Measurements from ENCODE around the gene RPAP3. TPM values are rescaled to one million over a fixed set of nuclear protein-coding genes. Genes with fewer than 3 reads are reported as not detected.

The RPAP3 gene
- total RNA-seq, 1 experiment from 2014 or later = 22.5 TPM

- no peak overlapping the region for H3K27ac Mint-ChIP-seq (ENCODE audit: low read depth, unreplicated experiment)
- intact Hi-C loops (cut with micrococcal nuclease) = no loop called here
- no peaks in the 10 kb centered on the region for H3K9me3 Mint-ChIP-seq (ENCODE audit: unreplicated experiment)
- H3K4me1 Mint-ChIP-seq (ENCODE audit: insufficient read depth, unreplicated experiment) = peaks cover 6% of the 10 kb centered on the region
- no peak for DNase-seq (ENCODE audit: unreplicated experiment)
- H3K27me3 Mint-ChIP-seq (ENCODE audit: insufficient read depth, unreplicated experiment) = peaks cover 17% of the 10 kb centered on the region
- no peak for TF ChIP-seq CTCF (IDR thresholded peaks at IDR 0.05; ENCODE audit: unreplicated experiment)
- no peaks in the 10 kb centered on the region for H3K36me3 Mint-ChIP-seq (ENCODE audit: insufficient read depth, unreplicated experiment)
- BruUV-seq (replicated peaks) = no TSS peak
- no peak overlapping the region for H3K4me3 Mint-ChIP-seq (ENCODE audit: unreplicated experiment)
- ChIA-PET POLR2A (interaction anchor here (0.9 to 4.9 kb wide), 11 partner anchors 8 to 95 kb away, joined by 3 to 38 read pairs (median 6); partner anchors contain the start of genes HDAC7 and SLC48A1), CTCF (interaction anchor here (0.7 to 7.8 kb wide), 38 partner anchors 14 to 711 kb away, joined by 3 to 843 read pairs (median 6); partner anchors contain the start of genes ENDOU, HDAC7, RAPGEF3 and SLC48A1)
Observed at GRCh38 chr12:47743311-47743860, 37.6 kb upstream of the RPAP3 start.

GRCh38 chr12:47742253-47742825 is 36.5 kb upstream of the RPAP3 start:
- CTCF ChIA-PET = interaction anchor here (0.6 to 7.8 kb wide), 51 partner anchors 14 to 1217 kb away, joined by 3 to 843 read pairs (median 4); partner anchors contain the start of genes ENDOU, HDAC7, RAPGEF3 and SLC48A1
- peak; percentile 99 for TF ChIP-seq CTCF (IDR thresholded peaks at IDR 0.05; ENCODE audit: unreplicated experiment)
- POLR2A ChIA-PET = interaction anchor here (0.6 to 4.9 kb wide), 12 partner anchors 9 to 97 kb away, joined by 3 to 38 read pairs (median 4); partner anchors contain the start of genes RPAP3 and SLC48A1
- no peaks in the 10 kb centered on the region for H3K9me3 Mint-ChIP-seq (ENCODE audit: unreplicated experiment)
- no peaks in the 10 kb centered on the region for H3K36me3 Mint-ChIP-seq (ENCODE audit: insufficient read depth, unreplicated experiment)
- no peak overlapping the region for H3K4me3 Mint-ChIP-seq (ENCODE audit: unreplicated experiment)
- no TSS peak for BruUV-seq (replicated peaks)
- no peak overlapping the region for H3K27ac Mint-ChIP-seq (ENCODE audit: low read depth, unreplicated experiment)
- peaks cover 17% of the 10 kb centered on the region for H3K27me3 Mint-ChIP-seq (ENCODE audit: insufficient read depth, unreplicated experiment)
- DNase-seq (ENCODE audit: unreplicated experiment) = peak; percentile 64
- intact Hi-C loops (cut with micrococcal nuclease) = loop anchor here (1.0 kb wide), 5 partner anchors 17 to 95 kb away; no protein-coding TSS in a partner anchor
- H3K4me1 Mint-ChIP-seq (ENCODE audit: insufficient read depth, unreplicated experiment) = peaks cover 9% of the 10 kb centered on the region

GRCh38 chr12:47741340-47741703 is 35.5 kb upstream of the RPAP3 start:
- H3K4me1 Mint-ChIP-seq (ENCODE audit: insufficient read depth, unreplicated experiment) = peaks cover 14% of the 10 kb centered on the region
- H3K27ac Mint-ChIP-seq (ENCODE audit: low read depth, unreplicated experiment) = no peak overlapping the region
- POLR2A ChIA-PET = interaction anchor here (0.6 to 4.9 kb wide), 9 partner anchors 11 to 98 kb away, joined by 3 to 38 read pairs (median 5); partner anchors contain the start of gene RPAP3
- no TSS peak for BruUV-seq (replicated peaks)
- H3K4me3 Mint-ChIP-seq (ENCODE audit: unreplicated experiment) = no peak overlapping the region
- no peaks in the 10 kb centered on the region for H3K36me3 Mint-ChIP-seq (ENCODE audit: insufficient read depth, unreplicated experiment)
- no peaks in the 10 kb centered on the region for H3K9me3 Mint-ChIP-seq (ENCODE audit: unreplicated experiment)
- peaks cover 17% of the 10 kb centered on the region for H3K27me3 Mint-ChIP-seq (ENCODE audit: insufficient read depth, unreplicated experiment)
- DNase-seq (ENCODE audit: unreplicated experiment) = peak; percentile 73
- CTCF ChIA-PET = interaction anchor here (0.5 to 7.8 kb wide), 33 partner anchors 13 to 1021 kb away, joined by 3 to 843 read pairs (median 8); partner anchors contain the start of genes ENDOU, HDAC7, RAPGEF3 and SLC48A1
- intact Hi-C loops (cut with micrococcal nuclease) = no loop called here
- no peak for TF ChIP-seq CTCF (IDR thresholded peaks at IDR 0.05; ENCODE audit: unreplicated experiment)

GRCh38 chr12:47740606-47741339 is 34.9 kb upstream of the RPAP3 start:
- Mint-ChIP-seq H3K27me3 (ENCODE audit: insufficient read depth, unreplicated experiment) (peaks cover 16% of the 10 kb centered on the region), H3K27ac (ENCODE audit: low read depth, unreplicated experiment) (no peak overlapping the region), H3K9me3 (ENCODE audit: unreplicated experiment) (no peaks in the 10 kb centered on the region), H3K36me3 (ENCODE audit: insufficient read depth, unreplicated experiment) (no peaks in the 10 kb centered on the region), H3K4me1 (ENCODE audit: insufficient read depth, unreplicated experiment) (peaks cover 14% of the 10 kb centered on the region), H3K4me3 (ENCODE audit: unreplicated experiment) (no peak overlapping the region)
- TF ChIP-seq CTCF (IDR thresholded peaks at IDR 0.05; ENCODE audit: unreplicated experiment) = no peak
- intact Hi-C loops (cut with micrococcal nuclease) = no loop called here
- ChIA-PET CTCF (interaction anchor here (0.5 to 7.8 kb wide), 21 partner anchors 12 to 708 kb away, joined by 3 to 843 read pairs (median 9); partner anchors contain the start of genes ENDOU, RAPGEF3 and SLC48A1), POLR2A (interaction anchor here (0.6 to 4.9 kb wide), 4 partner anchors 27 to 40 kb away, joined by 3 to 38 read pairs (median 14); partner anchors contain the start of gene RPAP3)
- no peak for DNase-seq (ENCODE audit: unreplicated experiment)
- no TSS peak for BruUV-seq (replicated peaks)
